Kidney epithelial cell (primary cell): ENCODE results near the gene TMEM212. TPM values are rescaled to one million over a fixed set of nuclear protein-coding genes. Genes with fewer than 3 reads are reported as not detected.

Experiments used
- DNase-seq: peaks from one replicate; pipeline ENCODE4 v3.0.0-alpha.2; 2010; ENCODE audit warnings: low read depth
- H3K27me3 ChIP-seq: 2 replicates; pipeline ENCODE4 v1.6.0; 2011; ENCODE audit warnings: low read length; ENCODE audit not compliant: control insufficient read depth, insufficient read depth
- H3K36me3 ChIP-seq: 2 replicates; pipeline ENCODE4 v1.5.1; 2011; ENCODE audit warnings: low read length; ENCODE audit not compliant: control insufficient read depth, insufficient read depth
- H3K4me3 ChIP-seq: 2 replicates; pipeline ENCODE4 v1.5.1; 2011; ENCODE audit warnings: low read depth, mild to moderate bottlenecking, control low read depth, low read length
- CTCF ChIP-seq: IDR thresholded peaks from 2 replicates; pipeline ENCODE4 v1.5.1; 2011; ENCODE audit warnings: mild to moderate bottlenecking, moderate library complexity, low read length, control low read depth, inconsistent platforms; ENCODE audit not compliant: insufficient read depth, poor library complexity, severe bottlenecking
- total RNA-seq: library from RNA; depleted of rRNA; stranded (reverse); fragments of >200 nt; gene quantifications from 2 replicates; pipeline ENCODE4 v1.2.3, GENCODE V29; 2015

Gene TMEM212
- total RNA-seq, 1 donor from 2014 or later, result not detected

- no peak for DNase-seq
- H3K36me3 ChIP-seq, result no peaks in the 10 kb centered on the region
- TF ChIP-seq CTCF, result no peak
- H3K4me3 ChIP-seq, result no peak overlapping the region
- no peaks in the 10 kb centered on the region for H3K27me3 ChIP-seq
These were observed 4.9 kb upstream of the TMEM212 start for GRCh38 chr3:171838218-171838720.

GRCh38 chr3:171839270-171839669 is 3.9 kb upstream of the TMEM212 start:
- H3K36me3 ChIP-seq, result no peaks in the 10 kb centered on the region
- DNase-seq, result no peak
- H3K4me3 ChIP-seq, result no peak overlapping the region
- no peak for TF ChIP-seq CTCF
- H3K27me3 ChIP-seq, result no peaks in the 10 kb centered on the region

- Histone ChIP-seq H3K36me3 (no peaks in the 10 kb centered on the region), H3K4me3 (no peak overlapping the region), H3K27me3 (no peaks in the 10 kb centered on the region)
- TF ChIP-seq CTCF, result no peak
- DNase-seq, result no peak
These were observed 2.7 kb upstream of the TMEM212 start for GRCh38 chr3:171840445-171840810.

GRCh38 chr3:171840811-171841619 is 2.1 kb upstream of the TMEM212 start:
- Histone ChIP-seq H3K4me3 (no peak overlapping the region), H3K36me3 (no peaks in the 10 kb centered on the region), H3K27me3 (no peaks in the 10 kb centered on the region)
- DNase-seq, result no peak
- TF ChIP-seq CTCF, result no peak

GRCh38 chr3:171841620-171842000 is 1.5 kb upstream of the TMEM212 start:
- DNase-seq, result no peak
- no peaks in the 10 kb centered on the region for H3K36me3 ChIP-seq
- no peak for TF ChIP-seq CTCF
- H3K27me3 ChIP-seq, result no peaks in the 10 kb centered on the region
- no peak overlapping the region for H3K4me3 ChIP-seq

- DNase-seq, result no peak
- H3K4me3 ChIP-seq, result no peak overlapping the region
- H3K36me3 ChIP-seq, result no peaks in the 10 kb centered on the region
- no peaks in the 10 kb centered on the region for H3K27me3 ChIP-seq
- TF ChIP-seq CTCF, result no peak
These were observed 1.7 kb downstream of the TMEM212 start for GRCh38 chr3:171844873-171845272.
